Activated T-helper 1 cell treated with anti-CD3 and anti-CD28 coated beads, Interleukin-2, amount 50 U/mL, for 16 hours (primary cell): ENCODE results near the gene MIS18A.

Source experiments
- DNase-seq, 2 donors: peaks; one replicate each; pipeline ENCODE4 v3.0.0-alpha.2; 2020; ENCODE audit warnings: low read depth in 1 of 2, low spot score in 1 of 2

Gene MIS18A

DNA sequence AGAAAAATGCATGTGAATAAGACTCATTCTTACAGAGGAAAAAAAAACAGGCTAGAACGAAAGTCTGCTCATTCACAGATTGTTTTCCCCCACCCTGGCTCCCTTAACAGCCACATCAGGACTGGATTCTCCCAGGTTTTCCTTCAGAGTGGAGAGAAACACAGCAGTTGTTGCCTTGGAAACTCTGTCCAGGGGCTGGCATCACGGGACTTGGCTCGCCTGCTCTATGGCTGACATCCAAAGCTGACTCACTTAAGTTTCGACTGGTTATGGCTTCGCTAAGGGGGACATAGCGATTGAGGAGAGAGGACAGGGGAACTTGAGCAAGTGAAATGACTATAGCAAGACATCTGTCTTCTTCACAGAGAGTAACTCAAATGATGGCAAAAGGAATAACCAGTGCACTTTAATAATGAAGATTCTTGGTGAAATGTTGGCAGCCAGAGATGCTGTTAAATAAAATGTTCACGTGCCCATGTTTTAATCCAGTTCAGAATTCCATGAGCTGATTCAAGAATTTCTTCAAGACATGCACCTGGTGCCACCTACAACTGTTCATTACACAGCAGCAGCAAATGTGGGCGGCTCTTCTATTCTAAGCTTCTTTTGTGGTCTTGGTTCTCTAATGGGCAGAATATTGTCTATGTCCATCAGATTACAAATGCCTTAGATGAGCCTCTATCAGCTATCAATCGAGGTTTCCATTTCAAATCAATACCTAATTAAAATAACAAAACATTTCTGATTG is 21.8 kb downstream of the MIS18A start:
- DNase-seq = no peak

GRCh38 chr21:32256251-32256650 is 22.6 kb downstream of the MIS18A start:
- DNase-seq = no peak

GRCh38 chr21:32253215-32253641 is 25.6 kb downstream of the MIS18A start:
- no peak for DNase-seq

GRCh38 chr21:32252136-32252535 is 26.7 kb downstream of the MIS18A start:
- DNase-seq = no peak

DNA sequence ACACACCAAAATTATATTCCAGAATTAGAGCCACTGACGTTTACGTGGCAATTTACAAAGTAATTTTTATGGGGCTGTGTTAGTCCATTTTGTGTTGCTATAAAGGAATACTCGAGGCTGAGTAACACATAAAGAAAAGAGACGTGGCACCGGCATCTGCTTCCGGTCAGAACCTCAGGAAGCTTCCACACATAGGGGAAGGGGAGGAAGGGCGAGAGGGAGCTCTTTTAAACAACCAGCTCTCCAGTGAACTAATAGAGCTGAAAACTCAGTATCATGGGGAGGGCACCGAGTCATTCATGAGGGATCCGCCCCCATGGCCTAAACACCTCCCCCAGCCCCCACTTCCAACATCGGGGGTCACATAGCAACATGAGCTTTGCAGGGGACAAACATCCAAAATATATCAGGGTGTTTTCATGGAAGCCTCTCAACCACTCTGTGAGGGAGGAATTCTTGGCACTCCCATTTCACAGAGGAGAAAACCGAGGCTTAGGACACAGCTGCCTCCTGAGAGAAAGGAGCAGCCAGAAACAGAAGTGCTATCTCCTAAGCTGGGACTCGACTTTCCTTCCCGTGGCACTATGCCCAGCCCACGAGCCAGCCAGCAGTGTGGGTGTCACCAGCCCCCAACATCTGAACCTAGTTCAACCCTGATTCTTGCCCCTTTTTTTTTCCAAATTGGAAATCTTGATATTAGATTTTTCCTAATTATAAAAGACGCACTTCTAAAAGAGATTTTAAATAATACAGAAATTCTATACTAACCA is 29.2 kb downstream of the MIS18A start:
- DNase-seq = no peak

- DNase-seq = no peak
These were observed 30.0 kb downstream of the MIS18A start for GRCh38 chr21:32248571-32249461.

GRCh38 chr21:32246571-32247140 is 32.2 kb downstream of the MIS18A start:
- DNase-seq = no peak

GRCh38 chr21:32245971-32246370 is 32.9 kb downstream of the MIS18A start:
- no peak for DNase-seq

DNA sequence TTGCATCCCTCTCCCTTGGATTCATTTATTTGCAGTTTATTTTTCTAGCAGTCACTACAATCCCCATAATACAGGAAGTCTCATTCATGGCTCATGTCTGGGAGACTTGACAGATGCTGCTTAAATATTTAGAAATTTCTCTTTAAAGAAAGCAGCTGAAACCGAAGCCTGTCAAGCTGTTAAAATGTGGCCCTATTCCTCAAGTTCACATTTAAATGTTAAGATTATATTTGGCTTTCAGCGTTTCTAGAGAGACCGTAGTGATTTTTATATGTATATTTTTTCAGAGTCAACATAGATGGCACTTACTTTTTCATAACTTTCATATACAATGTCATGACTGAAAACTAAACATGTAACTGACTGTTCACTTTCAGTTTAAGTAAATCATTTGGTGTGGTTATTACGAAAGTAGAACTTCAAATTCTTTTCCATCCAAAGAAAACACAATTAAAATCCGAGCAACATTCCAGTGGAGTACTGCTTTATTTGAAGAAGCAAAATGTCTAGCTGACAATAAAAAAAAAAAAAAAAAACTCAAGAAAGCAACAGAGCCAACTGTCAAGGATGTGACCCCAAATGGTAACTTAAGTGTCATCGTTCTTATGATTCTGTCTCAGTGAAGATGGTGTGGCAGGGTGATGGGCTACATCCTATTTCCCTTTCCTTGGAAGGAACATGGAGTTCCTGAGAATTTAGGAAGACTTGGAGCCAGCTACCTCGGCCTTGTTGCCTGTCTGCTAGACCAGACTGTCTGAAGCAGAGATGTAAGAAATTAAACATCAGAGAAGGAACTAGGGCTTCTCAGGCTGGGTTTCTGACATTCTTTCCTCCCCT is 37.8 kb downstream of the MIS18A start:
- no peak for DNase-seq

DNA sequence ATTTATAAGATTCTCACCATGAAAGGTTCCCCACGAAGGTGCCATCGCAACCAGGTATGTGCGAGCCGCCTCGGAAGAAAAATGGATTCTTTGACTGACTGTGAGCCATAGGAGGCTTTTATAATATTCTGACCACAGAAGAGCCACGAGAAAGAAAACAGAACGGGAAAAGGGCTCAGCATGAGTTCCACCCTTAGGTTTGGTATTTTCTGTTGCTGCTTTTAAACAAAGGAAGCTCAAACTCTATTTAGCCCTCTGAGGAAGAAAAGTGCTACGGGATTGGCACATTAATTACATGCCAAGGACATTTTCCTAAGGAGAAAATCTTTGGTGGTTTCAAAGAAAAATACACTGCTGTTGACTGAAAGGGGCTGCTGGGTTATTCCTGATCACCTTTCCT is 39.3 kb downstream of the MIS18A start:
- no peak for DNase-seq

DNA sequence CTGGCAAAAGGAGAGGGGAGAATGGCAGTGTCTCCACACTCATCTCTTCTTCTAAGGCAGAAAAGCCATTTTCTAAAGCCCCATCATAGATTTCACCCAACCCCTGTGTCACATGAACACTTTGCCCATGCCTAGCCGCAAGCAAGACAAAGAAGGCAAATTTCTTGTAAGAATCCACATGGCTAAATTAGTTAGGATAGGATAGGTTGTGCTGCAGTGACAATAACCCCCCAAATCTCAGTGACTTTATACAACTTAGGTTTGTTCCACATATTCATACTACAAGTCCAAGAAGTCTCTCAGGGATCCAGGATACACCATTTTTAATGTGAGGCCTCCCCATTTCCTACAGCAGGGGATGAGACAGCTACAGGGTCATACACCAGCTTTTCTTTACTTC is 40.8 kb downstream of the MIS18A start:
- DNase-seq = no peak

DNA sequence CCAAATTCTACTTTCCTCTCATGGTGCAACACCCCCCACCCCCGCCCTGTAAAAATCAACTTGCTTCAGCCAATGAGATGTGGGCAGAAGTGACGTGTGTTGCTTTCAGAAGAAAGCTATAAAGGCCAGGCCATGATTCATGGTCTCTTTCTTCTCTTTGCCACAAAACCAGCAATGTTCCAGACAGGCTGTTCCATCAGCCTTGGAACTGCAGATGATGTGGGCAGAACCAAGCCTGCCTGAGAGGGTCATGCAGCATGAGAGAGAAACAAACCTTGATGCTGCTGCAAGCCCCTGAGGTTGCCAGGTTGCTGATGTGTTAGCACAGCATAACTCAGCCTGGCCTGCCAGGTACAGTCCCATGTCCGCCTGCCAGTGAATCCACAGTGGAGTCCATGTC is 41.8 kb downstream of the MIS18A start:
- DNase-seq = no peak

- no peak for DNase-seq
These were observed 45.0 kb downstream of the MIS18A start for GRCh38 chr21:32233722-32234301.

DNA sequence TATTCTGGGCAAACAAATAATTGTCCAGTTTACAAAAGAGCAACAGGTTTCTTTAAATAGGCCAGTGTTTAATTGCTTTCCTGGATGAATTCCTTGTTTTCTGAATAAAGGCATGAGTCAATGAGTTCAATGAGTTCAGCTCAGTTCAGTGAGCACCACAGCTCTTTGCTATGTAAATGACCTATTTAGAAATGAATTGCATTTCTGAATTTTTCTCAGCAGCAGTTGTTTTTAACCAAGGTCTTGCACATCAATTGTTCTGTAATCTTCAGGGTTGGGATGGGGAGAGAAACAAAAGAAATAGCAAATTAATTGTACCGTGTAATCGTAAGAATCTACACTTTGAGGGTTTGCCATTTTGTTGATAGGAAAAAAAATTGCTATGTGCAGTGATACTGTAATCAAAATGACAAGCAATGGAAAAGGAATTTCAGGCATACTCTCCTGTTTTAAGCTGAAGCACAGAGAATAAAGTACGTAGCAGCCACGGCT is 45.7 kb downstream of the MIS18A start:
- no peak for DNase-seq

- no peak for DNase-seq
These were observed 52.4 kb downstream of the MIS18A start for GRCh38 chr21:32226444-32226843.
